GM19035 (cell line): Measurements from ENCODE around the gene NSL1.
"Not testable (repeated sequence)": the region's sequence is repeated elsewhere in the genome, so short reads cannot be mapped to it uniquely, and the experiment has no call there.

ENCODE experiments used
- ATAC-seq: cut with Tn5 transposase; IDR thresholded peaks from one replicate; pipeline ENCODE4 v1.9.1; 2021; ENCODE audit not compliant: unreplicated experiment

NSL1 gene, protein sequence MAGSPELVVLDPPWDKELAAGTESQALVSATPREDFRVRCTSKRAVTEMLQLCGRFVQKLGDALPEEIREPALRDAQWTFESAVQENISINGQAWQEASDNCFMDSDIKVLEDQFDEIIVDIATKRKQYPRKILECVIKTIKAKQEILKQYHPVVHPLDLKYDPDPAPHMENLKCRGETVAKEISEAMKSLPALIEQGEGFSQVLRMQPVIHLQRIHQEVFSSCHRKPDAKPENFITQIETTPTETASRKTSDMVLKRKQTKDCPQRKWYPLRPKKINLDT

DNA sequence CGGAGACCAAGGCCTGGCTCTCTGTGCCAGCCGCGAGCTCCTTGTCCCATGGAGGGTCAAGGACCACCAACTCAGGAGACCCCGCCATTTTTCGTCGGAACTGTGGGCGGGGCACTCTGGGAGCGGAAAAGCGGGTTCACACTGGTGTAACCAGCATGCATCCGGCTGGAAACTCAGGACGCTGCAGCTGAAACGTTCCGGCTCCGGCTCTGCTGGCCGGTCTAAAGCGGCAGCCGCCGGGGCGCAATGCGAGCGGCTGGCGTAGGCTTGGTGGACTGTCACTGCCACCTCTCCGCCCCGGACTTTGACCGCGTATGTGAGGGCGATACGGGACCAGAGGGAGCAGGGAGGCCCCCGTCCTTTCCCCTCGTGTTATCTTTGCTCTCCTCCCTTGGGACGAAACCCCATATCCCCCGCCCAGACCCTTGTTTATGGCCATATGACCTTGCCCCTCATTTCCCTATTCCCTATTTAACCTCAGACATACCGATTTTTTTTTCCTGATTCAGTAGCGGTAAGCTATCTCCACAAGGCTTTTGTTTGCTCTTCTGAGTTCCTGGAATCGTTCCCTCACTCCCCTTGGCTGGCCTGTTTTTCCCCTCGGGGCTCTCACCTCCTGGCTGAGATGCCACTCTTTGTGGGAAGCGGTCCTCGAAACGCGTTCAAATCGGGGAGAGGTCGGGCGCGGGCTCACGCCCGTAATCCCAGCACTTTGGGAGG is at the start of gene NSL1, which contains the start of gene TATDN3:
Gene NSL1, minus strand, starts transcription at position 102 of the 720 bp plus-strand sequence. Its CDS starts 14 bp downstream, at position 88.
Gene TATDN3, plus strand, starts transcription at position 219 of the 720 bp plus-strand sequence. Its CDS starts 28 bp downstream, at position 247.
- peak; percentile 81 for ATAC-seq

DNA sequence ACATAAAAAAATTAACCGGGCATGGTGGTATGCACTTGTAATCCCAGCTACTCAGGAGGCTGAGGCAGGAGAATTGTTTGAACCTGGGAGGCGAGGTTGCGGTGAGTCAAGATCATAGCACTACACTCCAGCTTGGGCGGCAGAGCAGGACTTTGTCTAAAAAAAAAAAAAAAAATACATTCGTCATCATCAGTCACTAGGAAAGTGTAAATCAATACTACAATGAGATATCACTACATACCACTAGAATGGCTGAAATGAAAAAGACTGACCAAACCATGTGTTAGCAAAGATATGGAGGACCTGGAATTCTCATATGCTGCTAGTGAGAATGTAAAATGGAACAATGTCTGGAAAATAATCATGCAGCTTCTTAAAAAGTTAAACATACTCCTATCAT is 46.6 kb upstream of the NSL1 start:
- no peak for ATAC-seq

- not testable (repeated sequence) for ATAC-seq
Measured at GRCh38 chr1:212833211-212834207, 41.9 kb upstream of the NSL1 start.

DNA sequence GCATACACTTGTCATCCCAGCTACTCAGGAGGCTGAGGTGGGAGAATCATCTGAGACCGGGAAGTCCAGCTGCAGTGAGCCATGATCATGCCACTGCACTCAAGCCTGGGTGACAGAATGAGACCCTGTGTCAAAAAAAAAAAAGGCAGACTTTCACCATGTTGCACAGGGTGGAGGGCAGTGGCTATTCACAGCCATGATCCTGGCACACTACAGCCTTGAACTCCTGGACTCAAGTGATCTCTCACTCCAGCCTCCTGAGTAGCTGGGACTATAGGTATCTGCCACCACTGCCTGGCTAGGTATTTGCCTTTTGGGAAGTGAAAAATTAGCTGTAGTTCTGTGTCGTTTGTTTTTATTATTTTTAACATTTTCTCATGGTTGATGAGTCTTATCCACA is 36.8 kb upstream of the NSL1 start:
- no peak for ATAC-seq

DNA sequence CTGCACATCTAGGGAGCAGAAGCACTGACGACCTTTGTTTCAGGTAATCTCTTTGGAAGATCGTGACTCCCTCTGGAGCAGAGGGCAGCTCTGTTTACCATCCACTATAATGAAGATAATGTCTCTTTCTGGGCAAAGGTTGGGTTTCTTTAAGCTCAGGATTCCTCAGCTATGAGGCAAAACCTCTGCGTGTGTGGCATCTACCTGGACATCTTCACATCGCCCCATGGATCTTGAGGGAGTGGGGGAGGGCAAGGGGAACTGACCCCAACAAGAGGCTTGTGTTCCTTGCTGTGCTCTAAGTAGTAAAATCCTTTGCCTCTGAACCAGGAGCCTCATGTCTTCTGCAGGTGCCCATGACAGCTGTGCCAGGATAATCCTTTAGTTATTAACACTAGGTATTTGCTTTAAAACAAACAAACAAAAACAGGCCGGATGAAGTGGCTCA is 36.3 kb upstream of the NSL1 start:
- no peak for ATAC-seq

DNA sequence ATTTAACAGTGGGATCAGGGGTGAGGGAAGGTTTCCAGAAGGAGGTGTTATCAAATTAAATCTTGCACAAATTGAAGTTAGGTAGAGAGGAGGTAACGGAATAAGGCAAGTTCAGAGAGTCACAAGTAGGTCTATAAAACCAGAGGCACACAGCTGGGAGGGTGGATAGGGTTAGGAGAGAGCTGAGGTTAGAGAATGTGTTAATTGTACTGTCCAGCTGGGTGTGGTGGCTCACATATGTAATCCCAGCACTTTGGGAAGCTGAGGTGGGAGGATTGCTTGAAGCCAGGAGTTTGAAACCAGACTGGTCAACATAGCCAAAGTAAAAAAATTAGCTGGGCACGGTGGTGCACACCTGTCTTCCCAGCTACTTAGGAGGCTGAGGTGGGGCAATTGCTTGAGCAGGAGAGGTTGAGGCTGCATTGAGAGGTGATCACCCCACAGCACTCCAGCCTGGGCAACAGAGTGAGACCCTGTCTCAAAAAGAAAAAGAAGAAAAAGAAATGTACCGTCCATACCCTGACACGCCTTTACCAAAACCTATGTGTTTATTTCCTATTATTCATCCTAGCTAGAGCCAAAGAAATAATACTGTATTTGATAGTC is 35.7 kb upstream of the NSL1 start:
- ATAC-seq = no peak

- ATAC-seq = no peak
Measured at GRCh38 chr1:212825798-212826452, 34.3 kb upstream of the NSL1 start.

DNA sequence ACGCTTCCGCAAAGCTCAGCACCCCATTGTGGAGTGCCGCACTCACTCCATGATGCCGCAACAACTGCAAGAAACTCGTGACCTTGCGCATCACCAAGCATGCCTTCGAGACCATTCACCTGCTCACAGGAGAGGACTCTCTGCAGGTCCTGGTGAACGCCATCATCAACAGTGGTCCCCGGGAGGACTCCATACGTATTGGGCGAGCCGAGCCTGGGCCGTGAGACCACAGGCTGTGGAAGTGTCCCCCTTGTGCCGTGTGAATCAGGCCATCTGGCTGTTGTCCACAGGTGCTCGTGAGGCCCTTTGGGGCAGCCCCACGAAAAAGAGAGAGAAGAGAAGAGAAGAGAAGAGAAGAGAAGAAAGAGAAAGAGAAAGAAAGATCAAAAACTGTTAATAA is 32.6 kb upstream of the NSL1 start:
- ATAC-seq = no peak

- no peak for ATAC-seq
Measured at GRCh38 chr1:212822956-212823355, 31.4 kb upstream of the NSL1 start.

DNA sequence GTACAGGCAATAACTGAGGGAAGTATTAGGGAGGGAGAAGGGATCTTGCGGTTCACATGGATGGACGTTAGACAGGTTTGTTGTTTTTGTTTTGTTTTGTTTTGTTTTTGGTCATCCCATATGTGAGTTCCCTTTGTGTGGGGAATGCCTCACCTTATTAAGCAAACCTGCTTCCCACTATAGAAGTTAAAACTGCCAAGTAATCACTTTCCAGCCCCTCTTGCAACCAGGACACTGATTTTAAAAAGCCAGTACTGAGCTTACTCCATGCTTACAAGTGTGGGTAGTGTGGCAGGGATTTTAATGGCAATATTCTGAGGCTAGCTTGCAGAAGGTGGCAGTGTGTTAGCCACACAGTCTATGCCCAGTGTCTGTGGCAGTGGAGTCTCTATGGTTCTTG is 29.4 kb upstream of the NSL1 start:
- no peak for ATAC-seq

GRCh38 chr1:212819726-212820125 is 28.1 kb upstream of the NSL1 start:
- ATAC-seq = peak; percentile 78

GRCh38 chr1:212816567-212817278 is 25.1 kb upstream of the NSL1 start:
- no peak for ATAC-seq

DNA sequence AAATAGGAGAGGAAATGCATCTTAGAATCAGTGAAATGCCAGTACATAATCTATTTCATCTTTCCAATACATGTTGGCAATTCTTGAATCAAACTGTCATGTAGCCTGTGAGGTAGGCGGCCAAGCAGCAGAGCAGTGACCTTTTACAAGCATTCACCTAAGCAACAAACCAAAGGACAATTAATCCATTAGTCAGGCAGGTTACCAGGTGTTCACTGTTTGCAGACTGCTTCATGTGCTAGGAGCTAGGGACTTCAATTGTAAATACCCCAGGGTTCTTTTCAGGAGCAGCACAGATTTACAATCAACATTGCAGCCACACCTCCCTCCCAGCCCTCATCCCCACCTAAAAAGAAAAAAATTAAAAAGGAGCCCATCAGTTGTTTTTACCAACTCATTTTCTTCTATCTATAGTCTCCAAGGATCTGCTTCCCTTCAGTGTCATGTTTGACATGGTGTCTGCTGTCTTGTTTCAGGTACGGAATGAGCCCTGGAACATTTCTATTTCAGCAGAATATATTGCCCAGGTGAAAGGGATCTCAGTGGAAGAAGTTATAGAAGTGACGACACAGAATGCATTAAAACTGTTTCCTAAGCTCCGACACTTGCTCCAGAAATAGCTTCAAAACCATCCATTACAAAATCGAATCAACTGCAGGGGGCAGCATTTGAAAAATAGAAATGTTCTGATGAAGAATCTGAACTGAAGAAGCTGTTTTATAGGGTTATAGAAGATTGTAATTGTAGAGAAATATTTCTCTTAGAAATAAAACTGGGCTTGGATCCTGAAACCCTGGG is 23.2 kb upstream of the NSL1 start:
- ATAC-seq = no peak

- no peak for ATAC-seq
Measured at GRCh38 chr1:212805767-212806166, 14.2 kb upstream of the NSL1 start.

GRCh38 chr1:212797681-212798080 is 6.1 kb upstream of the NSL1 start:
- ATAC-seq = no peak

- peak; percentile 73 for ATAC-seq
Measured at GRCh38 chr1:212794561-212795014, 3.0 kb upstream of the NSL1 start.

DNA sequence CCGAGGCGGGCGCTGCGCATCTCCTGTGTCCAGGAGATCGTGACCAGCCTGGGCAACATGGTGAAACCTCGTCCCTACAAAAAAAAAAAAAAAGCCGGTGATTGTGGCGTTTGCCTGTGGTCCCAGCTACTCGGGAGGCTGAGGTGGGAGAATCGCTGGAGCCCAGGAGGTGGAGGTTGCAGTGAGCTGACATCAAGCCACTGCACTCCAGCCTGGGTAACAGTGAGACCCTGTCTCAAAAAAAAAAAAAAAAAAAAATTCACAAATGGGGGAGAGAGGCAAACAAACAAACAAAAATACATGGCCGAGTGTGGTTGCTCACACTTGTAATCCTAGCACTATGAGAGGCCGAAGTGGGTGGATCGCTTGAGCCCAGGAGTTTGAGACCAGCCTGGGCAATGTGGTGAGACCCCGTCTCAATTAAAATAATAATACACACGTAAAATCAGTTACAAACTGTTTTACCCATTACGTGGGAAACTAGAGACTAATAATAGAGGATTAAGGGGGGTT is 875 bp upstream of the NSL1 start:
- ATAC-seq = no peak

DNA sequence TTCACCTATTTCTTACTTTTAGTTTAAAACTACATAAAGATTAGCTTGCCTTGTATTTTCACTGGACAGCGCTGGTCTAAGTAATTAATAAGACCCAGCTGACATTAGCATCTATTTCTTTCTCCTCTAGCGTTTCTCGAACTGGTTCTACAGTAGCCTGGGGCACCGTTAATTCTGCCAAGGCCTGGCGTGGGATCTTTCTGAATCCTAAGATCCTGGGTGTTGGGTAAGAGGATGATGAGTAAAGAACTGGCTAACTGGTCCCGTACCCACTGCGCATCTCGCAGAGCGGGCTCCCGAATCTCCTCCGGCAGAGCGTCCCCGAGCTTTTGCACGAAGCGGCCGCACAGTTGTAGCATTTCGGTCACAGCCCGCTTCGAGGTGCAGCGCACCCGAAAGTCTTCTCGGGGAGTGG is 309 bp downstream of the NSL1 start:
- peak; percentile 41 for ATAC-seq
